GM21825 (cell line): ENCODE measurements around the gene XDH.

Source experiments
- ATAC-seq: cut with Tn5 transposase; IDR thresholded peaks from one replicate; pipeline ENCODE4 v1.9.1; 2021; ENCODE audit warnings: mild to moderate bottlenecking, moderate library complexity; ENCODE audit not compliant: unreplicated experiment

Gene XDH

DNA sequence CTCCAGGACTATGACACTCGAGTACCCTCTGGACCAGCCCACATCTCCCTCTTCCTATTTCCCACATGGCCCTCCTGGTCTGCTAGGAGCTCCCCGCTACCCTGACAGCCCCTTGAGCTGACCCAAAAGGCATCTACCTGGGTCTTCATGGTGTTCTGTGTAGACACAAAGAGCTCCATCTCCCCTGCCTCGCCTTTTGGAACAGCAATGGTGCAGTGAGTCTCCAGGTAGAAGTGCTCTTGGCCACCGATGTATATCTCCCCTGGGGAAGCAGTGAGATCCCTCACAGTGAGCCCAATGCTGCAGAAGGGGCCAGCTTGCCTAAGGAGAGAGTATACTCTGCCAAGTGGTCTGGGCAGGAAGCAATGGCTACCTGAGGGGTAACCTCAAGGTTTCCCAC lies 47.8 kb downstream of the XDH start:
- ATAC-seq = no peak

DNA sequence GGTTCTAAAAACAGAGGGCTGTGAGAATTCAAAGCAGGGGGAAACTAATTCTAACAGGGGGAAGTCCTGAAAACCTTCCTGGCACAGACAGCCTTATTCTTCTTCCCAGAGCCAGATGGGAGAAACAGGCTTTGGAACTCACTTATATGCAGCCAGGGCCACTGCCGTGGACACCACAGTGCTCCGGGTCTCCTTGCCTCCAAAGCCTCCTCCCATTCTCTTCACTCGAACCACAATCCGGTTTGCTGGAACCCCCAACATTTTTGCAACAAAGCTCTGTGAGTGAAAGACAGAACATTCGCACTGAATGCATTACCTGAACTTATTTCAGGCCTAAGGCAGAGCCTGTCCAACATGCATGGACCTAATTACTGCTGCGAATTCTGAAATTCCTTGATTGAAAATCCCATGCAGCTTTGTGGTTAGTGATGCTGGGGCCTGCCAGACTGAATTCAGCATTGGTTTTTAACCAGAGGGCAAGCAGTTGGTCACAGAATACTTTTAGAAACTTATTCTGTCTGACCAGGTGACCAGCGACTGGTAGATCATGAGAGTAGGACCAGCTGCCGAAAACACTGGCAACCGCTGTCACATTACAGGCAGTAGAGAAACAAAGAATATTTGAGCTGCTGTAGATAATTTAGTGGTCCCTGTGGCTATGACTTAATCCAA lies 48.6 kb downstream of the XDH start:
- no peak for ATAC-seq

DNA sequence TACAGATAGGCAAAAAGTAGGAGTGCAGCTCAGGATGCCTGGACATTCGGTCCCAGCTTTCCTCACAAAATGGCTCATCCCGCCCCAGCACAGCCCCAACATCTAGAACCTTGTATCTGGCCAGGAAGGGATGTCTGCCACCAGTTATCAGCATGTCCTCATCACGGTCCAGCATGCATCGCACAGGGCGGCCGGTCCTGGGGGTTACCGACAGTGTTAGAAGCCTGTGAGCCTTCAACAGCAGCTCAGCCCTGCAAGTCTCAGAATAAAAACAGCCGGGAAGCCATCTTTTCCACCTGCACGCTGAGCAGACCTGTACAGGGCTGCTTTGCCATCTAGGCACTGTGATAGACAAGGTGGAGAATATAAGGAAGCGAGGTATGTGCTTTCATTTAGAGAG lies 49.2 kb downstream of the XDH start:
- ATAC-seq = no peak

DNA sequence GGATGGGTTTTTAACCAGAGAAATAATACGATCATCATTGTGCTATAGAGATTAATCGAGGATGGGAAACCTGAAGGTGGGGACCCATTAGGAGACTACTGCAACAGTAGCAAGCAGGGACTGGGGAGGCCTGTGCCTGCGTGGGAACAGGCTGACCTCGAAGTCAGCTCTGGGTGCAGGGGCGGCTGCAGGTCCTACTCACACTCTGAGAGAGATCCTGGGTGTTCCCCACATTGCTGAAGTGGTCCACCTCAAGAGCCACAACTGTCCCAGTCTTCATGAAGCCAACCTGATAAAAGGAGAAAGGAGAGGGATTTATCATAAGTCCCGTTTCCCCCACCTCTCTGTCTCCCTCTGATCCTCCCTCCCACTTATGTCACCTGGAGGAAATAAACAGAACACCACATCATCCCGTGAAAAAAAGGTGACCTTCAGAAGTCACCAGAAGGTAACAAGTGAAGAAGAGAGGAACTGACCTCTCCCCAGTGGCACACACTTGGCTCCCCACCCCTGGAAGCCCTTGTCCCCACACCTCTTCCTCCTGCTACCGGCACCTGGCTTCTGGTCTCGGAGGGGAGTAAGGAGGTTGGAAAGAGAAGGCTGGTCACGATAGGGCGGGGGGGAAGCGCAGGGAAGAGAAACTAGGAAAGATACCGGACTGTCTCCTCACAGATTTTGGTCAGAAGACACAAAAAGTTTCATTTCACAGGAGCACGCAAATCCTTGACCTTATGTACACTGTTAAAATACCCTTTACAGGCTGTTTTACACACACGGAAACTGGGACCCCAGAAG lies 50.4 kb downstream of the XDH start:
- ATAC-seq = no peak

DNA sequence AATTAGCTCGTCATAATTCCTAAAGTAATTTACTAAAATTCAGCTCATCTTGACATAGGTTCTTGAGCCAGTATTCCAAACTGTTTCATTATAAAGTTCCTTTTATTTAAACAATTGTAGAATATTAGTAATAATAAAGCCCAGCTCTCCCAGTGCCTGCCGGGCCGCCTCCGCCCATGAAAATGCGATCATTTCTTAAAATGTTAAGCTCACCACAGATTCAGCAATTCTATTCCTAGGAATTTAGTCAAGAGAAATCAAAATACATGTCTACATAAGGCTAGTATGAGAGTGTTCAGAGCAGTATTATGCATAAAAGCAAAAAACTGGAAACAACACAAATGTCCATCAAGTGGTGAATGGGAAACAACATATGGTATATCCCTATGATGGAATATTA lies 52.0 kb downstream of the XDH start:
- ATAC-seq = no peak

DNA sequence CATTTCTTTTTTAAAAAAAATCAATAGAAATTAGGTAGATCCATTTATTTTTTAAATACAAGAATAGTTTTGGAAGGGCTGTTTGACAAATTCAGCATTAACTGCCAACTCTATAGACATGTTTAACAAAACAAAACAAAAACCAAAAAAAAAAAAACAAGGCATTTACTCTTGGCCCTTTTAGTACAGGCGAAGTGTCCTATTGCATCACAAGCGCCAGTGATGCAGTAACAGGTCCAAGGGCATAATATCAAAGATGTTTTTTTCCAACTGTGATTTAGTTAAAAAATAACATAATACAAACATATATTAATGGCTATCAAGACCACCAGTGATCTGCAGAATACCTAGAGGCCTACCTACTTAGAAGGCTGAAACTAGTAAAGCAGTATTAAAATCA lies 55.3 kb downstream of the XDH start:
- ATAC-seq = no peak

DNA sequence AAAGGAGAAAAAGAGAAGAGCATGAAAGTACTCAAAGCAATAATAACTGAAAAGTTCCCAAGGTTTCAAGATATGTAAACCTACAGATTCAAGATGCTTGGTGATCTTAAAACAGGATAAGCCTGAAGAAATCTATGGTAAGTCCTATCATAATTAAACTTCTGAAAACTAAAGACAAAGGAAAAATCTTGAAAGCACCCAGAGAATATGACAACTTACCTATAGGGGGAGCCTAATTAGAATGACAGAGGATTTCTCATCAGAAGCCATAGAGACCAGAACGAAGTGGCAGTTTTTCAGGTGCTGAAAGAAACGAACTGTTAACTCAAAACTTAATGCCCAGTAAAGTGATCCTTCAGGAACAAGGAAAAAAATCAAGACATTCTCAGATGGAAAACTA lies 59.7 kb downstream of the XDH start:
- no peak for ATAC-seq

DNA sequence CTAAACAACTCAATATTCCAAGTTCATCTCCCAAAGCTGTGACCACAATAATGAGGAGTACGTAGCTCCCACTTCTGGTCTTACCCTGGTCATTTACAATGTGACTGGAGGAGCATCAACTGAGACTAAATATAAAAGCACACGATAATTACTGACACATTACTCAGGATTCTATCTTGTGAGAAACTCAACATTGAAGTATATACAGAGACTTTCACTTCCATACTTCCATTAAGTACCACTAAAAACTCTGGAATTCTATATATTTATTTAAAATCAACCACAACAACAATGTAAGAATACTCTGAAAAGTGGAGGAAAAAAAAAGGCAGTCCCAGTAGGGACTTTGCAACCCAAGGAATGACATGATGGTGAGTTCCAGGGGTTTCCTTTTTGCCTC lies 61.4 kb downstream of the XDH start:
- ATAC-seq = no peak

- no peak for ATAC-seq
These were observed 64.9 kb downstream of the XDH start for GRCh38 chr2:31349684-31350083.

- ATAC-seq = no peak
These were observed 65.4 kb downstream of the XDH start for GRCh38 chr2:31349160-31349559.

DNA sequence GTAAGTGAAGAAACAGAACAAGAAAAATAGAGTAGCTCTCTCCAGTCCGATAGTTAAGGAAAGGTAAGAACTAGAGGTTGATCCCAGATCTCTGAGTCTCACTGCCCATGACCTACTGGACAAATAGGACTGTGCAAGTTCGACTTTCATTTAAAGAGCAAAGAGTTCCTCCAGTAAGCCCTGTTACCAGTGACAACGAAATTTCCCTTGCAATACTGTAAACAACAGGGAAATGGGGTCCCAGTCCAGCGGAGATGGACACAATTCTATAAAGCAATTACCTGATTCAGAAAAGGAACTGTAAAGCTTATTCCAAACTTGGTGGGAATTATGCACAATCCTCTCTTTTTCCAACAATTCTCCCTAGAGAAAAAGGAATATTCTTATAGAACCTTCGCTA lies 65.9 kb downstream of the XDH start:
- ATAC-seq = no peak

GRCh38 chr2:31347750-31348149 lies 66.8 kb downstream of the XDH start:
- ATAC-seq = no peak

DNA sequence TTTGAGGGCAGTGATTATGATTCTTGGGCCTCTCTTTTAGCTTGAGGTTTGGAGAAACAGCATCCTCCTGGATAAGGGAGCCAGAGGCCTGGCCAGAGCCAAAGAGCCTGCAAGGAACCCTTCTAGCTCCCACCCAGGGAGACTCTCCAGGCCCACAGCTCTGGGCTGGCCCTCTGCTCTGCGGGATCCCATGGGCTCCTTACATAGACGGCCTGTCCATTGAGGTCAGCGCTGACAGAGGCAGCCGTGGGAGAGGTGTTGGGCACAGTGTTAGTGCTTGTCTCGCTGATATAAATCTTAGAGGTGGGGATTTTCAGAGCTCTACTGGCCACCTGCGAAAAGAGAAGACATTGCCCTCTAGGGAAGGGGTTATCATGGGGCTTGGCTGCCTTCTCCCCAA lies 67.2 kb downstream of the XDH start:
- ATAC-seq = no peak

DNA sequence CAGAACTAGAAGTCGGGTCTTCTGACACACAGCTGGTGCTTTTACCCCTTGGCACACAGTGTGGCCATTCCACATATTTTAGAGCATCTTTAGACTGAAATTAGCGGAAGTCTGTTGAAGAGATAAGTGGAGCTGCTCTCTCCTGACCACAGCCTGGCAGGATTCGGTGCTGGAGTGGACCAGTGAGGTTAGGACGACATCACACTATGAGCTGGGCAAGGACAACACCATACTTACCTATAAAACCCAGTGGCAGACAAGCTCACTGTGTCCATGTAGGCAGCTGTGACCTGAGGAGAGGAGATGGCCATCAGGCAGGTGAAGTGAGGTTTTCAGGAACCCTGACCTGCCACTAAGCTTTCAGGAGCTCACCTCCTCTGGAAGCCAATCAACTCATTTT lies 70.1 kb downstream of the XDH start:
- ATAC-seq = no peak

DNA sequence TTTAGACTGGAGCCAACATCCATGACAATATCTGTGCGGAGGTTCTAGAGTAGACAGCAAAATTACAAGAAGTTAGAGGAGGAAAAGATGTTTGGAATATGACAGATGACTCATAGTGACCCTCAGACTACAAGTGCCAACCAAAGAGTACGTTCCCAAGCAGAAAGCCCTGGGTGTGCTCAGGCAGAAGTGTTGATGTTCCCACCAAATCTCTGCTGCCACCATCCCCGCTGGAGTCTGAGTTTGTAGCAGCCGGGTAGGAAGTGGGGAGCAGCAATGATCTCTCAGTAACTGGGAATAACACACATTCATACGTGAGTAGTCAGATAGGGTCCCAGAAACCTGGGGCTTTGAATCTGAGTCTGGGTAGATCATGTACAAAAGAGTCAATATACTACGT lies 73.2 kb downstream of the XDH start:
- ATAC-seq = no peak

GRCh38 chr2:31339696-31340095 lies 74.8 kb downstream of the XDH start:
- ATAC-seq = no peak

- no peak for ATAC-seq
These were observed 76.7 kb downstream of the XDH start for GRCh38 chr2:31337860-31338259.

DNA sequence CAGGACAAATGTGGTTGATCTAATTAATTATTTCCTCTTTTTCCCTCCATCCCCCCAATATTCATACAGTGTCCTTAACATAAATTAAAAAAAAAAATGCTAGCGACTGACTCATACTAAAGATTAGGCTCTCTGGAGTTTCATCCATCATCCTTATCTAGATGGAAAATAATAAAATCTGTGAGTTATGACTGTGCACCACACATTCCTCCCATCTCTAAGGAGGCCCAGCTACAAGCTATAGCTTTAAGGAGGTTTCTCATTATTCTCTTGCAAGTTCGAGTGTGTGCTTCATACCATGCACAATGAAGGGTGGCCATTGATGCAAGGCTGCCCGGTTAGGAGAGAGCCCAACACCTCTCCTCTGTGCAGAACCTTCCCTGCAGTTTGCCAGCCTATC lies 77.3 kb downstream of the XDH start:
- no peak for ATAC-seq

GRCh38 chr2:31335921-31336585 lies 78.5 kb downstream of the XDH start:
- ATAC-seq = no peak

DNA sequence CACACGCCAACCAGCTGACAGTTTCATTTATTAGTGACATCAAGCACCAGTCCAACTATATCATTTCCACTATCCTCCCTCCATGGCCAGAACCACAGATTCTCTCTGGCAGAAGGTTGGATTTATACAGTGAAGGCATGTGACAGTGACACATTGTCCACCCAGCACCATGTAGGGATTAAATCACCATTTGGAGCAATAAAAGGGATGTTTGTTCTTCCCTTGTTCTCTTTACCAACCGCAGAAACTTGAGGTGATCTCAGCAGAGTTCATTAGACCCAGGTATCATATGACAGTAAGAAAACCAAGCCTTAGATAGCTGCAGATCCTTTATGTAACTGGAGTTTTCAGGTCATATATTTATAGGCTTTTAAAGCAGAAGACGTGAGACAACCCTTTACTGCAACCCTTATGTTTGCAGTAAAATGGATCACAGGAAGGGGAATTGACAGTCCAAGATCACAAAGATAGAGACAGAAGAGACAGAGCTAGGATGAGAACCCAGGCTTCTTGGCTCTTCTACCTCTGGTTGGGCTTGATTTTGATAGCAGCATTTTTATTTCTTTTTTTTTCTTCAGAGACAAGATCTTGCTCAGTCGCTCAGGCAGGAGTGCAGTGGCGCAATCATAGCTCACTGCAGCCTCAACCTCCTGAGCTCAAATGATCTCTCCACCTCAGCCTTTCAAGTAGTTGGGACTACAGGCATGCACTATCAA lies 80.1 kb downstream of the XDH start:
- ATAC-seq = no peak

DNA sequence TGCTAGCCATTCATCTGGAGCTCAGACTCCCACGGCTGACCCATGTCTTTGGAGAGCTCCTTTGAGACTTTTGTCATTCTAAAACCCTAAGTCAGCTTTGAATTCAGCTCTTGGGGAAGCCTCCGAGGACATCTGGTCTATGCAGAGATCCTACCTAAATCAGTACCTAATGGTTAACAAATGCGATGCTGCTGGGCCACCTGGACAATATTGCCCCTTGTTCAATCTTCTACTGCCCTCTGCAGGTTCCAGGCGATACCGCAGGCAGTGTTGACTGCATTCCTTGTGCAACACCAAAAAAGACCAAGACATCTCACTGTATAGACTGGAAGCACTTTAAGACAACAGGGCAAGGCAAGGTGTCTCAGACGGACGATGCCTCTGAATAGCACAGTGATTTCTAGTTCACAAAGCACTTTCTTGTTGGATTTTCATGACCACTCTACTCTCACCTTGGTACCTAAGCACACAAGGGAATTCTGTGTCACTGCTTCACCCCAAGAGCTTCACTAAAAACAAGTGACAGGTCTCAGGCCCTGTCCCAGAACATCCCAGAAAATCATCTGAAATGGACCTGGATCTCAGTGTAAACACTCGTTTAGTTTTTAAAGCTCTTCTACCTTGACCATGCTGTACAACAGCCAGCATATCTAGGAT lies 80.9 kb downstream of the XDH start:
- ATAC-seq = peak; percentile 75
